HG03457 (cell line): ENCODE measurements around the gene SGMS2.

ENCODE experiments used
- ATAC-seq: cut with Tn5 transposase; IDR thresholded peaks from one replicate; pipeline ENCODE4 v1.9.1; 2021; ENCODE audit warnings: moderate number of reproducible peaks; ENCODE audit not compliant: unreplicated experiment

Gene SGMS2

GRCh38 chr4:107828315-107829090 lies 3.8 kb downstream of the SGMS2 start:
- no peak for ATAC-seq

- no peak for ATAC-seq
Measured at GRCh38 chr4:107831140-107831539, 6.4 kb downstream of the SGMS2 start.

- ATAC-seq, result no peak
Measured at GRCh38 chr4:107832275-107832807, 7.6 kb downstream of the SGMS2 start.

GRCh38 chr4:107834241-107834794 lies 9.6 kb downstream of the SGMS2 start:
- no peak for ATAC-seq

GRCh38 chr4:107835406-107835805 lies 10.7 kb downstream of the SGMS2 start:
- ATAC-seq, result no peak

GRCh38 chr4:107837317-107837716 lies 12.6 kb downstream of the SGMS2 start:
- ATAC-seq, result no peak

- no peak for ATAC-seq
Measured at GRCh38 chr4:107837776-107838618, 13.3 kb downstream of the SGMS2 start.

GRCh38 chr4:107838861-107839565 lies 14.3 kb downstream of the SGMS2 start:
- ATAC-seq, result no peak

- no peak for ATAC-seq
Measured at GRCh38 chr4:107843391-107843790, 18.7 kb downstream of the SGMS2 start.

GRCh38 chr4:107845681-107846080 lies 20.9 kb downstream of the SGMS2 start:
- ATAC-seq, result no peak

GRCh38 chr4:107850438-107850837 lies 25.7 kb downstream of the SGMS2 start:
- no peak for ATAC-seq

- ATAC-seq, result no peak
Measured at GRCh38 chr4:107853444-107854355, 29.0 kb downstream of the SGMS2 start.

- no peak for ATAC-seq
Measured at GRCh38 chr4:107854356-107855022, 29.8 kb downstream of the SGMS2 start.

GRCh38 chr4:107855723-107856122 lies 31.0 kb downstream of the SGMS2 start:
- ATAC-seq, result no peak

- no peak for ATAC-seq
Measured at GRCh38 chr4:107856901-107857300, 32.2 kb downstream of the SGMS2 start.

GRCh38 chr4:107857741-107858140 lies 33.0 kb downstream of the SGMS2 start:
- no peak for ATAC-seq

GRCh38 chr4:107858158-107858742 lies 33.5 kb downstream of the SGMS2 start:
- no peak for ATAC-seq

- ATAC-seq, result no peak
Measured at GRCh38 chr4:107862658-107863057, 37.9 kb downstream of the SGMS2 start.

- no peak for ATAC-seq
Measured at GRCh38 chr4:107863416-107863815, 38.7 kb downstream of the SGMS2 start.
